ENCODE data around the gene AFG3L2.

Gene AFG3L2

GRCh38 chr18:12318334-12318697, 58.7 kb downstream of the AFG3L2 start:
- no peak for DNase-seq

GRCh38 chr18:12317664-12318333, 59.2 kb downstream of the AFG3L2 start:
- DNase-seq = no peak

- DNase-seq = no peak
These were observed 61.1 kb downstream of the AFG3L2 start for GRCh38 chr18:12315911-12316310.

- no peak for DNase-seq
These were observed 61.5 kb downstream of the AFG3L2 start for GRCh38 chr18:12315490-12315889.

- no peak for DNase-seq
These were observed 62.3 kb downstream of the AFG3L2 start for GRCh38 chr18:12314591-12315305.

- DNase-seq = no peak
These were observed 63.3 kb downstream of the AFG3L2 start for GRCh38 chr18:12313530-12314245.

GRCh38 chr18:12312976-12313375, 64.1 kb downstream of the AFG3L2 start:
- no peak for DNase-seq

GRCh38 chr18:12310762-12311161, 66.3 kb downstream of the AFG3L2 start:
- no peak for DNase-seq

- DNase-seq = no peak
These were observed 67.3 kb downstream of the AFG3L2 start for GRCh38 chr18:12309683-12310198.

GRCh38 chr18:12308386-12309100, 68.5 kb downstream of the AFG3L2 start:
- DNase-seq = no peak

- DNase-seq = peak; percentile 64
These were observed 69.2 kb downstream of the AFG3L2 start, which contains the start of gene TUBB6 for GRCh38 chr18:12307701-12308385. TSS of gene TUBB6 (plus strand) at chr18:12308241. CDS start at chr18:12308293, 52 bp downstream.

GRCh38 chr18:12306752-12307700, 70.0 kb downstream of the AFG3L2 start:
- no peak for DNase-seq

- DNase-seq = no peak
These were observed 70.9 kb downstream of the AFG3L2 start for GRCh38 chr18:12305930-12306629.

GRCh38 chr18:12305211-12305610, 71.8 kb downstream of the AFG3L2 start:
- no peak for DNase-seq

- DNase-seq = peak; percentile 94
These were observed 72.4 kb downstream of the AFG3L2 start for GRCh38 chr18:12304351-12305210.

GRCh38 chr18:12302391-12303147, 74.5 kb downstream of the AFG3L2 start:
- no peak for DNase-seq

- no peak for DNase-seq
These were observed 75.6 kb downstream of the AFG3L2 start for GRCh38 chr18:12301263-12302005.

- no peak for DNase-seq
These were observed 77.2 kb downstream of the AFG3L2 start for GRCh38 chr18:12299862-12300261.
